ENCODE results near the gene PLTP.
"Not testable (repeated sequence)": the region's sequence is repeated elsewhere in the genome, so short reads cannot be mapped to it uniquely, and the experiment has no call there.

Gene PLTP

GRCh38 chr20:45896641-45897161, 15.3 kb downstream of the PLTP start:
- no peak for DNase-seq

- DNase-seq = no peak
These were observed 17.2 kb downstream of the PLTP start for GRCh38 chr20:45894797-45895196.

GRCh38 chr20:45893831-45894230, 18.1 kb downstream of the PLTP start:
- no peak for DNase-seq

DNA sequence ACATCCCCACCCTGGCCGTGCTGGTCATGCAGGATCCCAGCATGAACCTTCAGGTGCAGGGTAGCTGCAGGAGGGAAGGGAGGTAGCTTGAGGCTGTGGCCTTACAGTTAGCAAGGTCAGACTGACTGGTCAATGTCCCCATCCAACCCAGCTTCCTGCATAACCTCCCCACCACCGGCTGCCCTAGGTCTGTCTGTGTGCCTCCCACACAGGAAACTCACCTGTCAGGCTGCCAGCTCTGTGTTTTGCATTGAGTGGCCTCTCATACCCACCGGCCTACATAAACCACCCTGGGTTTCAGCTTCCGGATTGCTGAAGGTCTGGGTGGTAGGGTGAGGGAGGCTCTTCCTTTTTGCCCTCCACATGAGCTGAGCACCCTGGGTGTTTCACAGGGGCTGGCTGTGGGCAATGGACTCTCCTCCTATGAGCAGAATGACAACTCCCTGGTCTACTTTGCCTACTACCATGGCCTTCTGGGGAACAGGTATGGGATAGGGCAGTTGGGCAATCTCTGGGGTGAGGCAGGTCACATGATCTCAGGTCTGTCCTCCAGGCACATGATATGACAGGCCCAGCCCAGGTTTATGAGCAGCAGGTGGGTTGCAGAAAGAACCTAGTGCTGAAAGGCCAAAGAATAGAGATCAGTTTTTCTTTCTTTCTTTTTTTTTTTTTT, 19.0 kb downstream of the PLTP start:
- DNase-seq = no peak

- no peak for DNase-seq
These were observed 19.7 kb downstream of the PLTP start for GRCh38 chr20:45892049-45892825.

DNA sequence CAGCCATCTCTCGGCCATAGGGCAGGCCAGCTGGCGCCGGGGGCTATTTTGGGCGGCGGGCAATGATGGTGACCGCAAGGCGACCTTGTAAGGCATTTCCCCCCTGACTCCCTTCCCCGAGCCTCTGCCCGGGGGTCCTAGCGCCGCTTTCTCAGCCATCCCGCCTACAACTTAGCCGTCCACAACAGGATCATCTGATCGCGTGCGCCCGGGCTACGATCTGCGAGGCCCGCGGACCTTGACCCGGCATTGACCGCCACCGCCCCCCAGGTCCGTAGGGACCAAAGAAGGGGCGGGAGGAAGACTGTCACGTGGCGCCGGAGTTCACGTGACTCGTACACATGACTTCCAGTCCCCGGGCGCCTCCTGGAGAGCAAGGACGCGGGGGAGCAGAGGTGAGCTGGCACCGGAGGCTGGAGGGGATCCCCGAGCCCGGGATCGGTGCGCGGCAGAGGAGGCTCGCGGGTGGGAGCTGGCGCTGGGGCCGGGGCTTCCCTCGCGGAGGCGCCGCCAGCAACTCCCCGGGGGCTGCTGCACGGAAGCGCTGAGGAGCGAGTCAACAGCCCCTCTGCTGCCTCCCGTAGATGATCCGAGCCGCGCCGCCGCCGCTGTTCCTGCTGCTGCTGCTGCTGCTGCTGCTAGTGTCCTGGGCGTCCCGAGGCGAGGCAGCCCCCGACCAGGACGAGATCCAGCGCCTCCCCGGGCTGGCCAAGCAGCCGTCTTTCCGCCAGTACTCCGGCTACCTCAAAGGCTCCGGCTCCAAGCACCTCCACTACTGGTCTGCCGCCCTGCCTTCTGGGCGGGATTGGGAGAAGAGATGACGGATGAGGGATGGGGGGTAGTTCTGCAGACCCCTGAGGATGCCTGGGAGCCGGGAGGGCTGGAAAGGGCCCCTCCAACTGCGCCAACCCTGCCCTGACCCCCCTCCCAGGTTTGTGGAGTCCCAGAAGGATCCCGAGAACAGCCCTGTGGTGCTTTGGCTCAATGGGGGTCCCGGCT, 20.7 kb downstream of the PLTP start, which contains the start of the genes CTSA and NEURL2:
Gene CTSA (plus strand): TSS at position 351 of the 999 bp plus-strand sequence. CDS start 234 bp downstream, at position 585.
Gene NEURL2 (minus strand): TSS at position 224 of the 999 bp plus-strand sequence. CDS start 217 bp downstream, at position 7.
- peak; percentile 81 for DNase-seq

DNA sequence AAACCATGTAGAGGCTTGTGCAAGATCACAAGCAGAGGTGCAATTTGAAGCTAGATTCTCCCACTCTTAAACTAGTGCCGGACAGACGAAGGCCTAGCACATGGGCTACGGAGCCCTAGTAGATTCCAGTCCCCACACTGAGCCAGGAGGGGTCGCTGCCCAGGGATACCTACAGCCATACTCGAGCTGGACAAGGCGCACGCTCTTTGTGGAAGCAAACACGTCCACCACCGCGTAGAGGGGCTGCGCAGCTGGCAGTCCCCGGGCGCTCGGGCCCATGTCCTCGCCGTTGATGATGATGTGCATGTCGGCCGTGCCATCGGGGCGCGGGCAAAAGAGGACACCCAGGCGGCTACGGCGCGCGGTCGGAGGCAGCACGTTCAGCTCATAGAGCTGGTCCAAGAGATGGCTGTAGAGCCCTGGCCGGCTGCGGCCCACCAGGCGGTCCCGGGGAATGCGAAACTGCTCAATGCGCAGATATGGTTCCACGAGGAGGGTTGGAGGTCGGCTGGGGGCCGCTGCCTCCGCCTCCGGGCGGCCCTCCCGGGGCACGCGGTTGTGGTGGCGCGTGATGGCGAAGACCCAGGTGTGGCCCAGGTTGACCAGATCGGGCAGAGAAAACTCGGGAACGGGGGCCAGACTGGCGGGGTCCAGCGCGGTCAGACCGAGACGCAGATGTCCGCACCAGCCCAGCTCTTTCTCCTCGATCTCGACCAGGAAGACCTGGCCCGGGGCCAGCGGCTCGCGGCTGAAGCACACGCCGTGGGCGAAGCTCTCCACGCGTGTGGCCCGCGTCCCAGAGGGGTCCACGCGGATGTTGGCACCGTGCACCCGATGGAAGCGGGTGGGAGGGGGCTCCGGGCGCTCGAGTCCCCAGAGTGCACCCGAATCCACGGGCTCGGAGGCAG, 21.6 kb downstream of the PLTP start:
- peak; percentile 27 for DNase-seq

DNA sequence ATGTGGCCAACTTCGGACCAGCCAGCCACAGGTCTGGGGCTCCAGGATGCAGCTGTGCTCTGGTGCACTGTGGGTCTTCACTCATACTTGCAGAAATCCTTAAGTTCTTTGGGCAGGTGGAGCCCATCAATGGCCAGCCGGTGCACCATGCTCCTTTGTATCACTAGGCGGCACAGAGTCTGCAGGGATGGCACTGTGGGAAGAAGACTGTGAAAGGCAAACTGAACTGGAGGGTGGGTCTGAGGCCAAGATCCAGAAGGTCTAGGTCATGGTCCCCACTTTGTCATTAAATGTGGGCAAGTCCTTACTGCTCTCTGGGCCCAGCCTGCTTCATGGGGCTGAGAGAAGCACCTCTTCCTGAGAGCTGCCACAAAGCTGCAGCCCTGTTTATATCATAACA, 23.3 kb downstream of the PLTP start:
- DNase-seq = no peak

GRCh38 chr20:45887346-45887715, 24.6 kb downstream of the PLTP start, which contains the start of gene SPATA25:
SPATA25 (minus strand) TSS chr20:45887622; CDS start chr20:45887590, 32 bp downstream.
- no peak for DNase-seq

DNA sequence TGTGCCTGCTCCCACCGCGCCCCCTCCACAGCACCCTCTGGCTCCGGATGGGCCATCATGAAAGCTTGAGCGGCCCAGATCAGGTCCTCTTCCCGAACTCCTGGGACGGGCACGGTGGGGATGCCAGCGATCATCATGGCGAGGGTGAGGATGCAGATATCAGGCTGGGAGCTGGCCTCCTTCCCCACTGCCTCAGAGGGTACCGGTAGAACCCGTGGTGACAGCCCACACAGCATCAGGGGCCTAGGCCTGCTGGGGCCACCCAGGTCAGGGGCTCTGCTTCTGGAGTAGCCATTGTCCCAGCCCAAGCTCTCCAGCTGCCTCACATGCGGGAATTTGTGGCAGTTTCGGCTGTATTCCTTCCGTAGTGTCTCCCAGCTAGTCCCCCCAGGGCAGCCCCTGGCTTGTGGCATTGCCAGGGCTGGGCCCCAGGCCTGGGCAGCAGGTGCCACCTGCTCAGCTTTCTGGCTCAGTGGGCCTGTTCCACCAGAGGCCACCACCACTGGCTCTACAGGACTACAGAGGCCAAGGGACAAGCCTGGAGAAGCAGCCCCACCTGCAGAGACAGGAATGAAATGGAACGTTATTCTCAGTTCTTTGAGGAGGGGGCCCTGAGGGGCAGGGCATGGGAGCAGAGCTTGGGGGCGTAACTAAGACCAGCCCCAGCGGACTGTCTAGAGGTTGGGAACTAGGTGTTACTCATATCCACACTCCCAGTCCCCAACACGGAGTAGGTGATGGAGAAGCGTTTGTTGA, 25.2 kb downstream of the PLTP start:
- no peak for DNase-seq

GRCh38 chr20:45883100-45883469, 28.9 kb downstream of the PLTP start:
- no peak for DNase-seq

DNA sequence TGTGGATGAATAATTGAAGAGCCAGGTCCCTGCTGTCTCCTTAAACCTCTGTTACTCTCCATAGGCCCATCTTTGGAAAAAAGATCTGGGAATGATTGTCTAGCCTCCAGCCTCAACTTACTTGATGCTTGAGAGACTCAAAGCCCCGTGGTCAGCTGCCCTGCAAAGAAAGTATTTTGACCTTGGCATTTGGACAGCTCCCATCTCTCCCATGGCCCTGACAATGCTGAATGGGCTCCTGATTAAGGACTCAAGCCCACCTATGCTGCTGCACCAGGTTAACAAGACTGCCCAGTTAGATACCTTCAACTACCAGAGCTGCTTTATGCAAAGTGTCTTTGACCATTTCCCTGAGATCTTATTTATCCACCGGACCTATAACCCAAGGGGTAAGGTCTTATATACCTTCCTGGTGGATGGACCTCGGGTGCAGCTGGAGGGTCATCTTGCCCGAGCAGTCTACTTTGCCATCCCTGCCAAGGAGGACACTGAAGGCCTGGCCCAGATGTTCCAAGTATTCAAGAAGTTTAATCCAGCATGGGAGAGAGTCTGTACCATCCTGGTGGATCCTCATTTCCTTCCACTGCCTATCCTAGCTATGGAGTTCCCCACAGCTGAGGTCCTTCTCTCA, 29.4 kb downstream of the PLTP start:
- no peak for DNase-seq

DNA sequence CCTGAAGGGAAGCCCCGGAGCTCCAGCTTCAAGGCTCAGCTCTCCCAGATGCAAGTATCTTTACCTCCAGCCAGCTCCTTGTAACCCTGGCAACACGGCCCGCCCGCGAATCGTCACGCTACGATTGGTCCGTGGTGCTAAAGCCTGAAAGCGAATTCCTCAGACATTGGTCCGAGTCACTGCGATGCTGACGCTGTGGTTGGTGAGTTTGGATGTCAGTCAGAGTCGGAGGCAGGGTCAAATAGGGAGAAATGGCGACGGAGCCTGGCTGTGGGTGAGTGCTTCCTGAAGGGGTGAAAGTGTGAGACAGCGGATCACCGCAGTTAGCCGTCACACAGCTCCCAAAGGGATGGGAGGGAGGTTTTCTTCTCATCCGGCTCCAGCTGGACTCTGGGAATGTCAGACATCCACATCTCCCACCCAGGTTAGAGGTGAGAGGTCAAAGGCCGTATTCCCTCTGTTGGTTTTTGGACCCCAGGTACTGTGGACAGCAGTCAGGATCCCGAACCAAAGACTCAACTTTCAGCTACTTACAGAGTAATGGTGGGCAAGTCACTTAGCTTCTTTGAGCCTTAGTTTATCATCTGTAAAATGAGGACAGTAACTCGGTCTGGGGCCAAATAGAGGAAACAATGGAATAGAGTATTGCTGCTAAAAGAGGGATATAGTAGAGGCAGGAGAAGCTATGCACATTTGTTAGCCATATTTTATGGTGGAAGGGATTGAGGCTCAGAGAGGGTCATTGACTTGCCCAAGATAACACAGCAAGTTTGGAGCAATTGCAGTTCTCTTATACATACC, 30.8 kb downstream of the PLTP start, which contains the start of gene ZSWIM1:
Gene ZSWIM1 (plus strand): TSS at position 240 of the 801 bp plus-strand sequence. CDS start 1,366 bp downstream, outside the sequence.
- DNase-seq = peak; percentile 99

- no peak for DNase-seq
These were observed 33.7 kb downstream of the PLTP start for GRCh38 chr20:45878076-45878761.

DNA sequence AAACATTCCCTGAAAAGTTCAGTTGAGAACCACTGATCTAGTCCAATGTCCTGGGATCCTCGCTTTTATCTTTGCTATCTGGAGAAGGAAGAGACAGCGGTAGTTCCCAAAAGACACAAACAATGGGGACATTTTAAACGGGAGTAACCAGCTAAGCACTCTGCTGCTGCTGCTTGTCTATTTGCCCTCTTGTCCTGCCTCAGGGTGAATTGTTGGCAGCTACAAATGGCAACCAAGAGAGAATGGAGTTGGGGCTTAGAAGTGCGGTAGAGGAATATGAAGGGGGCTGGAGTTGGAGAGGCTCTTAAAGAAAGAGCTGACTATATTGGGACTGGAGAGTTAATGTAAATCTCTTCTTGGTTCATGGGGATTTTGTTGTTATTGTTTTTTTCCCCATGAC, 37.4 kb downstream of the PLTP start:
- no peak for DNase-seq

DNA sequence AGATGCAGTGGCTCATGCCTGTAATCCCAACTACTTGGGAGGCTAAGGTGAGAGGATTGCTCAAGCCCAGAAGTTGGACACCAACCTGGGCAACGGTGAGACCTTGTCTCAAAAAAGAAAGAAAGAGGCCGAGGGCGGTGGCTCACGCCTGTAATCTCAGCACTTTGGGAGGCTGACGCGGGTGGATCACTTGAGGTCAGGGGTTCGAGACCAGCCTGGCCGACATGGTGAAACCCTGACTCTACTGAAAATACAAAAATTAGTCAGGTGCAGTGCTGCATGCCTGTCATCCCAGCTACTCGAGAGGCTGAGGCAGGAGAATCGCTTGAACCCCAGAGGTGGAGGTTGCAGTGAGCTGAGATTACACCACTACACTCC, 37.9 kb downstream of the PLTP start:
- DNase-seq = not testable (repeated sequence)

- no peak for DNase-seq
These were observed 38.4 kb downstream of the PLTP start for GRCh38 chr20:45873409-45874103.

DNA sequence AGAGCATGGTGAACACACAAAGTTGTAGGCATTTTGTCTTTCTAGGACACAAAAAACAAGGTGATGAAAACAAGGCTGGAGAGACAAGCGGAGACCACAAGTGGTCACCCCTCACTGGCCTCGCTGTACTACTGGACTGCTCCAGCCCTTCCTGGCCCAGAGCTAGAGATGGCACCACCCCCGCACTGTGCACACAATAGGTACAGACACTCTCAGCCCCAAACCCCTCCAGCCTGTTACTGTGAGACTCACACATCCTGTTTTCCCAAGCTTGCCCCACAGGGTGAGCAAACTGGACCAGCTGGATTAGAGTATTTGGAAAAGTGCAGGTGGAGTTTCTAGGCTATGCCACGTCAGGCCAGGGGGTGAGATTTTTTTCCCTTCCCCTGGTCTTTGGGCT, 39.3 kb downstream of the PLTP start:
- no peak for DNase-seq

All from effector CD4-positive, alpha-beta T cell (primary cell).